GM19438 (cell line): ENCODE measurements around the gene TBCK.
"Not testable (repeated sequence)": the region's sequence is repeated elsewhere in the genome, so short reads cannot be mapped to it uniquely, and the experiment has no call there.

Experiments
- ATAC-seq: cut with Tn5 transposase; IDR thresholded peaks from one replicate; pipeline ENCODE4 v1.9.1; 2021; ENCODE audit warnings: low read depth; ENCODE audit not compliant: unreplicated experiment

TBCK gene

DNA sequence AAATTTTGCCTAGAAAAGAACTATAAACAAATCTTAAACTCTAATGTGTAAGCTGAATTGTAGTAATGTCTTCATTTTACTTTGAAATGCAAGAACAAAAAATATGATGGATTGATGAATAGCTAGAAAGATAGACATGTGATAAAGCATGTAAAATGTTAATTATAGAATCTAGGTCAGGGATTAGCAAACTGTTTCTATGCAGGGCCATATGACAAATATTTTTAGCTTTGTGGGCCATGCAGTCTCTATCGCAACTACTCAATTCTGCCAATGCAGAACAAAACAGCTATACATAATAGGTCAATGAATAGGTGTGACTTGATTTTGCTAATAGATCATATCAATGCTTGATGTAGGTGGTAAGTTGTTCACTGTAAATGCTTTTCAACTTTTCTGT lies 75.3 kb downstream of the TBCK start:
- no peak for ATAC-seq

DNA sequence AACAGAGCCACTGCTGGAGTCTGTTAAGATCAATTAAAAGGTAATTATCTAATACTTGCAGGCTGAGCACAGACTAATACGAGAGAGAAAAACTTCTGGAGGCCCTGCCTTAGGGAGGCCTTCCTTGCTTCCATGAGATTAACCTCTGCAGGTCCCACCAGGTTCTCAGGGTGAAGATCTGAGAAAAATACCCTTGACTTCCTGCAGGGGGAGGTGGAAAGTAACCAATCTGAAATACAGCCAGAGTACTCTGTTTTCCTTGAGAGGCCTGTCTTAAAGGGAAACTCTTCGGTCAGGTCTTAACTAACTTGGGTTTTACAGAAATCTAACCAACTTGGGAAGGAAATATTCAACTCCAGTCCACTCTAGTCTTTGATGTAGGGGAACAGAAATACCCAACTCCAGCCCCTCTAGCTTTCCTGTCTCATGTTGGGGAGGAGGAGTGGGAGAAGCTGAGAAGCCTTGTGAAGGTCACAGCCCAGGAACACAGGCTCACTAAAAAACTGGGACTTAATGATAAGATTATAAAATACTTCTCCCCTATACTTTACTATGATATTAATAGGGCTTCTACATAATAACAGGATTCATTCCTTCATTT lies 77.1 kb downstream of the TBCK start:
- ATAC-seq = peak; percentile 83

DNA sequence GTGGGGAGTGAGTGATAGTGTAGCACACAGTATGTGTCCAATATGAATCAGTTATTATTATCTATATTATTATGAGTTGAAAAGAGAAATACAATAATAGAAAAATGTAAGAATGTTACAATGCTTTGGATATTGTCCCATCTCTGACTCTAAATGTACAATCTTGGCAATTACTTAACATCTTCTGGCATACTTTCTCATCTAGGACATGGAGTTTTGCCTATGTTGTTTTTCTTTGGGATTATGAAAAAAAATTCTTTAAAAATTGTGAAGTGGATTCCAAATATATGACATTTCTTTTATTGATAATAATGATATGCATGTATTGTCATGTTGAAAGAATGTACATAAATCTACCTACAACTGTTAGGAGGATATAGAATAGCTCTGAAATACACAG lies 84.1 kb downstream of the TBCK start:
- ATAC-seq = no peak

DNA sequence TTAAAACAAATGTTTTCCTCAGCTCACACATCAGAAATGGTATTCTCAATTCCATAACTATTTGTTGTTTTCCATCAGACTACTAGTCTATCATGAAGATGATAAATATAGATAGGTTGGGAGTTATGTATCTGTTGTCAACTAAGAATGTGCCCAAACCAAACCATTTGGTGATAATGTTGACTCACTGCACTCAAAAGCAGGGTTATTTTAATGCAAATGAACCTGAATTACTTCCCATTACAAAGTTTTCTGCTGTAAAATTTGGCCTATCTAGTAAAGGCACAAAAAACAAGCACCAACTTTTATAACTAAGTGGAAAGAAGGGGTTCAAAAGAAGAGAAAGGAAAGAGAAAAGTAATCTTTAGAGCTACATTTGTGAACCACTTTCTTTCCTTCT lies 93.5 kb downstream of the TBCK start:
- ATAC-seq = no peak

DNA sequence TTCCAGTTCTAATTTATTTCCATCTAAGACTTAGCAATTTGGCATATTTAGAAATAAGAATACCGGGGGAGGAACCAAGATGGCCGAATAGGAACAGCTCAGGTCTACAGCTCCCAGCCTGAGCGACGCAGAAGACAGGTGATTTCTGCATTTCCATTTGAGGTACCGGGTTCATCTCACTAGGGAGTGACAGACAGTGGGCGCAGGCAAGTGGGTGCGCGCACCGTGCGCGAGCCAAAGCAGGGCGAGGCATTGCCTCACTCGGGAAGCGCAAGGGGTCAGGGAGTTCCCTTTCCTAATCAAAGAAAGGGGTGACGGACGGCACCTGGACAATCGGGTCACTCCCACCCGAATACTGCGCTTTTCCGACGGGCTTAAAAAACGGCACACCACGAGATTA lies 102.7 kb downstream of the TBCK start:
- not testable (repeated sequence) for ATAC-seq

DNA sequence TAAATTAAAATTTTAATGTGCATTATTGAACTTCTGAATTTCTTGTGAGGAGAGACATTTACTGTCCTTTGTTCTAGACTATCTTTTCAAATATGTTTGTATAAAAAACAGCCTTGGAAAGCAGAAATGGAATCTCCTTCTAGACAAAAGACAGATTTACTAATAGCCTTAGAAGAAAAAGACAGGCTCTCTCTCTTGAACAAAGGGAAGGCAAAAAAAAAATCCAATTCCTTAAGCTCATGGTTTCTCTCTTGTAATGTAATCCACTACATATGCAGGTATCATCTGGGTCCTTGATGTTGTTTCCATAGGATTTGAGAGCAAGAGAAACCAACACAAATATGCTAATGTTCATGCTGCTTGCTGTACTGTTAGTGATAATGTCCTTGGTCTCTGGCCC lies 106.0 kb downstream of the TBCK start:
- no peak for ATAC-seq

DNA sequence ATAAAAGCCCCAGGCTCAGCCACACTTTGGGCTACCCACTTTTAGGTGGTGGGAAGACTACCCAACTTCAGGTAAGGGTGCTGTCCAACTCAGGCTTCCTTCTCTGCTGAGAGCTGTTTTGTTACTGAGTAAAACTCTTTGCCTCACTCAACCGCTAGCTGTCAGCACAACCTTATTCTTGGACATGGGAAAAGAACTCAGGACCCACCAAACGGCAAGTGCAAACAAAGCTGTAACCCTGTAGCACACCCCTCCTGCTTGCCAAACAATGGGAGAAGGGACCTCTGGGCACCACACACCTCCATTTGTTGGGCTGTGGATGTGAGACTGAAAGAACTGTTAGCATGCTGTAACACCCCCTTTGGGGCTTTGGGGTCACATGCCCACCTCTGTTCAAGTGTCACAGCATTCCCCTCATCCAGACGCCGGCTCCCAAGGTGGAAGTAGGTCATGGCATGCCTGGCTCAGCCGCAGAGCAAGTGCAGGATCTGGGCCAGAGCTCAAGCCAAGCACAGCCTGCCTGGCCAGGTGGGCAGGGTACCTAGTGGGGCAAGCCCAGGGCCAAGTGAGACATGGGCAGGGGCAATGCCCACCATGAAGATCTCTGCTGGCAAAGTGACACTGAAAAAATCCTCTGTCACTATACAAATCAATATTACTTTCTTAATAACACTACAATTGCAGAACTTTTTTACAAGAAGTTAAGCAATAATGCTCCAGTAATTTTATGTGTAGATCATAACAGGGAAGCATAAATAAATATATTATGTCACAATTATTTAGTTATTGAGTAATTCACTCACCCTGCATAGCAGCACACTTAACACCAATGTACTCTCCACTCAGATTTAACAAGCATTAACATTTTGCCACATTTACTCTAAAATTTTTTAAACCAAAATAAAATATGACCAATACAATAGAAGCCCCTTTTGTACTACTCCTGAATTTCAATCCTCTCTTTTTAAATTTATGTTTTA lies 107.2 kb downstream of the TBCK start:
- ATAC-seq = no peak

DNA sequence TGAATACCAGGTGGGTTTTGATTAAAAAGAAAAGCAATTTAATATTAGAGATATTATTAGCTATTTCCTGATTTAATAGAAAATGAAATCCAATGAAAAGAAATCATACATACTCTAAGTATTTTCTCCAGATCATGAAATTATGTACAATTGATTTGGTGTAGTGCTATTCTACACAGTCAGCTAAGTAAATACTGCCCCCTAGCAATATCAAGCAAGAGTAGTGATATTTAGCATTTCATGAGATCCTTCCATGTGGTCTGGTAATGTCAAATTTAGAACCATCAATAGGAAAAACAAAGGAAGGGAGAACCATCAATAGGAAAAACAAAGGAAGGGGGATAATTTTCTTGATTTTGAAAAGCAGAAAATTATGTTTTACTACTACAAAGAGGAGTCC lies 114.6 kb downstream of the TBCK start:
- no peak for ATAC-seq

DNA sequence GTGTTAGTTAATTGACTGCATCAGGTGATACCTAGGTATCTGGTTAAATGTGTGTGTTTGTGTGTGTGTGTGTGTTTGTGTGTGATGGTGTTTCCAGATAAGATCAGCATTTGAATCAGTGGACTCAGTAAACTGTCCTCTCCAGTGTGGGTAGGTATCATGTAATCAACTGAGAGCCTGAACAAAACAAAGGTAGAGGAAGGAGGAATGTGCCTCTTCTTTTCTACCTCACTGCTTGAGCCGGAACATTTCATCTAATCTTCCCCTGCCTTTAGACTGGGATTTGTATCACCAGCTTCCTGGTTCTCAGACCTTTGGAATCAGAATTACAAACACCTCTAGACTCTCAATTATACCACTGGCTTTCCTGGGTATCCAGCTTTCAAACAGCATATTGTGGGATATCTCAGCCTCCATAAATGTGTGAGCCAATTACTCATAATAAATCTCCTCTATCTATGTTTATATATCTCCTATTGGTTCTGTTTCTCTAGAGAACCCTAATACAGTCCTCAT lies 120.5 kb downstream of the TBCK start:
- no peak for ATAC-seq

DNA sequence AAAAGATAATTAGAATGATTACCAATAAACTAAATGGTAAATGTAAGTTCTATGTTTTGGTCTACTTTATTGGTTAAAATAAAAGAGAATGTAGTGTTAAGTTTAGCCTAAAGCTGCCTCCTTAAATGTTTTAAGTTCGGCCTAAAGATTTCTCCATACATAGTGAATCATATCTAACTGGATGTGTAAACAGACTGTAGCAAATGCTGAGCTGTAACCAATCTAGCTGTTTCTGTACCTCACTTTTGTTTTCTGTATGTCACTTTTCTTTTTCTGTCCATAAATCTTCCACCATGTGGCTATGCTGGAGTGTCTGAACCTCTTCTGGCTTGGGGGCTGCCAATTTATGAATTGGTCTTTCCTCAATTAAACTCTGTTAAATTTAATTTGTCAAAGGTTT lies 121.2 kb downstream of the TBCK start:
- ATAC-seq = no peak

DNA sequence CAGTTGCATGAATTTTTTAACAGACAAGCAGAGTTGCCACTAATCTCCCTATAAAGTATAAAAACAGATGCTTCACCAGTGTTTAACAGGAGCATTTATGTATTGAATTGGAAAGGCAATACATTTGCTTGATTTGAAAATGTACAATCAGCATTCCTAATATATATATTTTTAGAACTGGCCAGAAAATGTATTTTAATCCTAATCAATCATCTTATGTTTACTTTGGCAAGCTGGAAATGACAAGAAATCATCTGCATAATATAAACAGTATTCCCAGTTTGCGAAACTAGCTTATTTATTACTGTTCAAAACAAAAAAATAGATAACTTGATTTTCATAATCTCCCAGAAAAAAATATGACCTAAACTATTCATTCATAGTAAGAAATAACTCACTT lies 123.9 kb downstream of the TBCK start:
- no peak for ATAC-seq

DNA sequence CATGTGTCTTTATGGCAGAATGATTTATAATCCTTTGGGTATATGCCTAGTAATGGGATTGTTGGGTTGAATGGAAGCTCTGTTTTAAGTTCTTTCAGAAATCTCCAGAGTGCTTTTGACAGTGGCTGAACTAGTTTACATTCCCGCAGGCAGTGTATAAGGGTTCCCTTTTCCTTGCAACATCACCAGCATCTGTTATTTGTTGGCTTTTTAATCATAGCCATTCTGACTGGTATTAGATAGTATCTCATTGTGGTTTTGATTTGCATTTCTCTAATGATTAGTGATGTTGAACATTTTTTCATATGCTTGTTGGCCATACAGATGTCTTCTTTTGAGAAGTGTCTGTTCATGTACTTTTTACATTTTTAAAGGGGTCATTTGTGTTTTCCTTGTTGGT lies 129.8 kb downstream of the TBCK start:
- ATAC-seq = no peak

DNA sequence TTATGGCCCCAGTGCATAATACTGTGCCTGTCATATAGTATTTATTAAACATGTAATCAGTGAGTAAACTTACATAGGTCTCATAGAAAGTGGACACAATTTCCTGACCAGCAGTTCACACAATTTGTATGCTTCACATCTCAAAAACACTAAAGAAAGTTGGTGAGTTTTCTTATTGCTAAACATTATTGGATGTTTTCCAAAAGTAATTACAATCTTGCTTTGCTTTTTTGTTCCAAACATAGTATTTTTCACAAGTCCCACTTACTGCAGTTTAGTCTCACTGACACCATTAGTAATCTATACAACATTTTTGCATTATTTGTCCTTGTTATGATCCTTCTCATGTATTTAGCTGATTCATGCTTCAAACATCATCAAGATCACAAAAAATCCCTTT lies 132.5 kb downstream of the TBCK start:
- no peak for ATAC-seq

DNA sequence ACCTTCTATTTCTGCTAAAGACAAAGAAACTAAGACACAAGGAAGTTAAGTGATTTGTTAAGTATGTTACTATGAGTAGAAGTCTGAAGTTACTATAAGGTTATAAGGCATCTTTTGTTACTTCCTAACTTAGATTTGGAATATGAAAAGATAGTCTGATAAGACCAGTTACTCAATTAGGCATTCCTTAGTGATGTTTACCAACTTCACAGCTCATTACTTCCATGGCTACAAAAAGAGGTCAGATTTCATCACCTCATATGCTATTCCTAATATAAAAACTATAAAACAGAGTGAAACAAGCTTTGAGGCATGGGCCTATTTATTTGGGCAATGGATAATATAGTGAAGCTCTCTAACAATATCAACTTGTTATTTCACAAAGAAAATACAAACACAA lies 143.1 kb downstream of the TBCK start:
- ATAC-seq = no peak

DNA sequence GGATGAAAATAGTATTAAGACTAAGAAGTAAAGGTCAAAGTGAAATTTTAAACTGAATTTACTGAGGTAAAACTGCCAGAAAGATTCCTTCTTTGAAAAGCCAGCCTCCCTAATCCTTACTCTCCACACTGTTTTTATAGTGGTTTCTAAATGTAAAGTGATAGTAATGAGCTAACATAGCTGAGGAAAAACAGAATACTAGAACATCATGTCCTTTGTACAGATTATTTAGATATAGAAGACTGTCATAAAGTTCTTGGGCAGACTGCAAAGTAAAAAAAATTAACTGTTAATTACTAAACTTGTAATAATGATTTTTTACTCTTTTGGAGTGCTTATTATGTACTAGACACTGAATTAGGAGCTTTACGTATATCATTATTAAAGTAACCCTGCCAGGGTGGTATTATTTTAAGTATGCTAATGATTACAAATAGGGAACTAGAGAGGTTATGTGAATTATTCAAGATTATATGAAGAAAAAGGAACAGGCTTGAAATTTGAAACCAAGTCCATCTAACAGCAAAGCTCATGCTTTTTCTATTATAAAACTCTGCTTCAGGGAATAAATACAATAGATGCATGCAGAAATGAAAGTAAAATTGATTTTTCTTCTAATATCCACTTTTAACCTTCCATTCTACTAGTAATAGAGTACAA lies 150.5 kb downstream of the TBCK start:
- no peak for ATAC-seq

DNA sequence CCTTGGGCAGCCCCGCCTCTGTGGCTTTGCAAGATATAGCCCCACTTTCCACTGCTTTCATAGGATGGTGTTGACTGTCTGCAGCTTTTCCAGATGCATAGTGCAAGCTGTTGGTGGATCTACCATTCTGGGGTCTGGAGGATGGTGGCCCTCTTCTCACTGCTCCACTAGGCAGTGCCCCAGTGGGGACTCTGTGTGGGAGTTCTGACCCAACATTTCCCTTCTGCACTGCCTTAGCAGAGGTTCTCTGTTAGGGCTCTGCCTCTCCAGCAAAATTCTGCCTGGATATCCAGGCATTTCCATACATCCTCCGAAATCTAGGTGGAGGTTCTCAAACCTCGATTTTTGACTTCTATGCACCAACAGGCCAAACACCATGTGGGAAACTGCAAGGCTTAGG lies 153.7 kb downstream of the TBCK start:
- no peak for ATAC-seq

DNA sequence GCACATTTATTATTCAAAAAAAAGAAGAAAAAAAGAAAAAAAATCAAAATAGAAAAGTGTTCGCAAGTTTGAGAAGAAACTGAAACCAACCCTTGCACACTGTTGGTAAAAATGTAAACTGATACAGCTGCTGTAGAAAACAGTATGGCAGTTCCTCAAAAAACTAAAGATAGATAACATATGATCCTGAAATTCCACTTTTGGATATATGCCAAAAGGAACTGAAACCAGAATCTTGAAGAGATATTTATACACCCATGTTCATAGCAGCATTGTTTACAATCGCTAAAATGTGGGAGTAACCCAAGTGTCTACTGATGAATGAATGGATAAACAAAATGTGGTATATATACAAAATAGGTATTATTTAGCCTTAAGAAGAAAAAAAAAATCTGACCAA lies 155.4 kb downstream of the TBCK start:
- no peak for ATAC-seq

DNA sequence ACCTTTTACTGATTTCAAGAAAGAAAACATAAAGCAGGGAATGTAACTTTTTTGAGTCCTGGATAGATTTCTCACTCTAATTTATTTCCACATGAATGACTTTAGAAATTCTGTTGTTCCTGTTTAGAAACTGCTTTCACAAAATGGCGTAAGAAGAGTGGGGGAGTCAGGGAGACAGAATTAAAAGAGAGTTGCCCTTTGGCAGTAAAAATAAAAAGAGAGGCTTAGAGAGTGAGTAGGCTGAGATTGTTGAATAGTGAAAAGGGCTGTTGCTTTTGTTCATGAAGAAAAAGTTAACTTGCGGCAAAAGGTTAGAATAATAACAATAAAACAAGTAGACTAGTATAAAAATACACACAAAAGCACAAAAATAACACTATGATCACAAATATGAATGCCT lies 166.1 kb downstream of the TBCK start:
- ATAC-seq = no peak

DNA sequence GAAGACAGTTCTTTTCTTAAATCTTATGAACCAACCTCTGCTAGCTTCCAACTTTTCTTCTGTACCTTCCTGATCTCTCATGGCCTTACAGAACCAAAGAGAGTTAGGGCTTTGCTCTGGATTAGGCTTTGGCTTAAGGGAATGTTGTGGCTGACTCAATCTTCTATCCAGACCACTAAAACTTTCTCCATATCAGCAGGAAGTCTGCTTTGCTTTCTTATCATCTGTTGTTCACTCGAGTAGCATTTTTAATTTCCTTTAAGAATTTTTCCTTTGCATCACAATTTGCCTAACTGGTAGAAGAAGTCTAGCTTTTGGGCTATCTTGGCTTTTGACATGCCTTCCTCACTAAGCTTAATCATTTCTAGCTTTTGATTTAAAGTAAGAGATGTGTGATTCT lies 167.0 kb downstream of the TBCK start:
- ATAC-seq = no peak

DNA sequence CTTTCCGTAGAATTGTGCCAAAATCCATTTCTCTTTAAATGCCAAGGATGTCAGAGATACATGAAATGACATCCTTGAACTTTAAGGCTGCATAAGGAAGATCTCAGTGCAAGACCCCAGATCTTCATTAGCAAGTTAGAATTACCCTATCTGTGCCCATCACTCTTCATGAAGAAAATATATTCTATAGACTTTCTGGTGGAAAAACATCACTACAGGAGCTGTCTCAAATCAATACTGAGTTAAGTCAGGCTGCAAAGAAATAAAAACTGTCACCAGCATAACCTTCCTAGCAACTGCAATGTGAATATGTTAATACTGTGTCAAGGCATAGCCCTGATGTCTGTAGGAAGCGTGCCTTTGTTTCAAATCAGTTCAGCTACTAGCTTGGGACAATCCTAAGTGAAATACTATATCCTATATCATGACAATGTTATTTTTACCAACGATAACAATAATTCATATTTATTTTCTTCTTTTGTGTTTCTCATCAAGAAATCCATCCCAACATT lies 173.3 kb downstream of the TBCK start:
- ATAC-seq = no peak

DNA sequence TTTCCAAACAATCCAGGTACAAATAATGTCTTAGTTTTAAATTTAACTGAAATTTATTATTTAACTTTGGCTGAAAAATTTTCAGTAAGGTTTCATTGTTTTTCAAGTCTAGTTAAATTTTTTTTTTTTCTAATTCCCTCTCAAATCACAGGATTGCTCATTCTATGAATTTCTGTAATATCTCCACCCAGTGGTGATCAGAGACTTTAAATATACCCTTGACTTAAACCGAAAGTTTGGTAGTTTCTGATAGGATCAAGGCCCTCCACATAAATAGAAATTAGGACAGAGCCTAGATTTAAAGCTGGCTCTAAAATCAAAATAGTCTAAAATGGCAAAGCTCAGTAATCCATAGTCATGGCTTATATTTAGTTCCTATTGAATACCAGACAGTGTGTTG lies 175.4 kb downstream of the TBCK start:
- no peak for ATAC-seq
